GM13976 (cell line): Measurements from ENCODE around the gene CYFIP2.
"Not testable (repeated sequence)": the region's sequence is repeated elsewhere in the genome, so short reads cannot be mapped to it uniquely, and the experiment has no call there.

Source experiments
- DNase-seq: peaks from one replicate; pipeline ENCODE4 v3.0.0; 2012; ENCODE audit warnings: low spot score
- in situ Hi-C: fragments of 300-500 bp; cut with MboI; formaldehyde crosslinking; loops from one replicate; pipeline ENCODE4 v1.12.0; 2022; ENCODE audit warnings: low sequenced_read_pairs, mixed read lengths, inconsistent platforms; ENCODE audit not compliant: unreplicated experiment
- TF ChIP-seq, protein P1 (sequence below): IDR thresholded peaks from 2 replicates; pipeline ENCODE4 v1.5.1; 2012; ENCODE audit warnings: borderline replicate concordance, mild to moderate bottlenecking; ENCODE audit not compliant: insufficient read depth; ENCODE audit errors: extremely low read depth, missing control alignments, control extremely low read depth

Gene CYFIP2

DNA sequence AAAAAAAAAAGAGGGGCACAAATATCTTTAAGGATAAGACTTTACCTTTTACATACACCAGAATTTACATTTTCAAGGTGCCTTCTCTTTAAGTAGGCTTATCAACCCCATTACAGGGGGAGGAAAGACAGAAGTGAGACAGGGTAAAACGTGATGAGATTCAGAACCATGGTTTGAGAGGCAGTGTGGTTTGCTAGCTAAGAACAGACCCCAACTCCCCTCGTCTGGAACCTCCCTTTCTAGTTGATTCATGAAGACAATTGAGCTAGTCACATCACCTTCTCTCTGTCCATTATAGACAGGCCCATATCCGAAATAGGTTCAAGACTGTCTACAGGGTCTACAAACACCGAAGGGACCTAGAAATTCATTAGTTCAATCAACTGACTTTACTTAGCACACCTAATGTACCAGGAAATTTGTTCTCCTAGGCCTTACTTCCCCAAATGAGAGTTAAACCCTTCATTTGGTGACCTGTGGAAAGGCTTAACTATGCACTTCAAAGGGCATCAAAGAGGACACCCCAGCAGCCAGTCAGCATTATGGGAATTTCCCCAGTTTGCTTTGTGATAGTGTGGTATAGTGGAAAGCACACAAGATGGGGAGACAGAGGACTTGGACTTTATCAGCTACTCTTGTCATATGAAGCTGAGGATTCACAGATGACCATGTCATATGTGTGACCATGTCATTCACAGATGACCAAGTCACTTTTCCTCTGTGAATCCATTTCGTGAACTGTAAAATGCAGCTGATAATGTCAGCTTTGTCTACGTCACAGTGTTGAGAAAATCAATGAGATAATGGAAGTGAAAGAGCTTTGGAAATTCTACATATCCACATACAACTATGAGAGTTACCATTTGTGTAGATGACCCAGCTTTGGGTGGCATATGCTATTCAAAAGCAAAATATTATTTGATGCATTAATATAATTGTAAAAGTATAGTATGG lies 40.2 kb upstream of the CYFIP2 start:
- TF ChIP-seq, protein P1, sequence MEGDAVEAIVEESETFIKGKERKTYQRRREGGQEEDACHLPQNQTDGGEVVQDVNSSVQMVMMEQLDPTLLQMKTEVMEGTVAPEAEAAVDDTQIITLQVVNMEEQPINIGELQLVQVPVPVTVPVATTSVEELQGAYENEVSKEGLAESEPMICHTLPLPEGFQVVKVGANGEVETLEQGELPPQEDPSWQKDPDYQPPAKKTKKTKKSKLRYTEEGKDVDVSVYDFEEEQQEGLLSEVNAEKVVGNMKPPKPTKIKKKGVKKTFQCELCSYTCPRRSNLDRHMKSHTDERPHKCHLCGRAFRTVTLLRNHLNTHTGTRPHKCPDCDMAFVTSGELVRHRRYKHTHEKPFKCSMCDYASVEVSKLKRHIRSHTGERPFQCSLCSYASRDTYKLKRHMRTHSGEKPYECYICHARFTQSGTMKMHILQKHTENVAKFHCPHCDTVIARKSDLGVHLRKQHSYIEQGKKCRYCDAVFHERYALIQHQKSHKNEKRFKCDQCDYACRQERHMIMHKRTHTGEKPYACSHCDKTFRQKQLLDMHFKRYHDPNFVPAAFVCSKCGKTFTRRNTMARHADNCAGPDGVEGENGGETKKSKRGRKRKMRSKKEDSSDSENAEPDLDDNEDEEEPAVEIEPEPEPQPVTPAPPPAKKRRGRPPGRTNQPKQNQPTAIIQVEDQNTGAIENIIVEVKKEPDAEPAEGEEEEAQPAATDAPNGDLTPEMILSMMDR = no peak
- in situ Hi-C loops = no loop called here
- DNase-seq = no peak

- no peak for DNase-seq
- in situ Hi-C loops = no loop called here
- TF ChIP-seq, protein P1 = no peak
Observed at GRCh38 chr5:157230610-157231009, 35.3 kb upstream of the CYFIP2 start.

DNA sequence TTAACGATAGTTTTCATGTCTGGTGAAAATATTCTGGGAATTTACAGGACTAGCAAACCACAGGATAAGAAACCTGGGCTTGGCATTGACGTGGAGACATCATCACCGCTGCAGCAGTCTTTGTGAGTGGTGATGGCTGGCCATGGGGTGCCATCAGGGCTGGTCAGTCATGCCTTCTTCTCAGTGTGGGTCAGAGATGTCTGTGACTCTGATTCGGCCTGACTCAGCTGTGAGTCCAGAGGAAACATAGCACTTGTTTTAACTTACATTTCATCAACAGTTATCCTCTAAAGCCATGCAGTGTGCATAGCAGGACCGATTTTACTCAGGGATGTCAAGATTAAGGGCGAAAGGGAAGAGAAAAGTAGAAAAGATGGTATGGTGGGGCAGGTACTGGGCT lies 33.2 kb upstream of the CYFIP2 start:
- TF ChIP-seq, protein P1 = no peak
- in situ Hi-C loops = no loop called here
- DNase-seq = no peak

DNA sequence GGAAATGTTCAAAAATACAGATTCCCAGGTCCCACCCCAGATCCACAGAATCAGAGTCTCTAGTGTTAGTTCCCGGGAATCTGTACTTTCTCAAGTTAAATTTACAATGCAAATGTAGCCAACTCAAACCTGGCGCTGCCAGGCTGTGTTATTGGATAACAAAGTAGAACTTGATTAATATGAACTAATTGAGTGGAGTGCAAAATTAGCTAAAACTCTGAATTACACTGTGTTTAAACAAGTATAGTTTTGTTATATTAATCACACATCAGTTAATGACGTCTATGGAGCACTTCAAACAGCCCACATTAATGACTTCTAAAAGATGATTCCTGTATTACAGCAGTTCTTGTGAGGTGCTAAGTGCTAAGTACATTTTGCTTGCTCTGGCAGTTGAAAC lies 32.4 kb upstream of the CYFIP2 start:
- in situ Hi-C loops = no loop called here
- no peak for DNase-seq
- TF ChIP-seq, protein P1 = no peak

GRCh38 chr5:157236423-157236822 lies 29.5 kb upstream of the CYFIP2 start:
- DNase-seq = no peak
- in situ Hi-C loops = no loop called here
- TF ChIP-seq, protein P1 = no peak

GRCh38 chr5:157241483-157241882 lies 24.4 kb upstream of the CYFIP2 start:
- in situ Hi-C loops = loop anchor here (10.0 kb wide), 1 partner anchor 97 kb away; the partner anchor contains the start of gene MED7
- no peak for DNase-seq
- TF ChIP-seq, protein P1 = no peak

- in situ Hi-C loops = loop anchor here (10.0 kb wide), 1 partner anchor 100 kb away; the partner anchor contains the start of gene MED7
- not testable (repeated sequence) for DNase-seq
Observed at GRCh38 chr5:157244704-157245103, 21.2 kb upstream of the CYFIP2 start.
